Smooth muscle cell (in vitro differentiated cells): ENCODE measurements around the gene M1AP. TPM values are rescaled to one million over a fixed set of nuclear protein-coding genes. Genes with fewer than 3 reads are reported as not detected.

Experiments
- DNase-seq: peaks from one replicate; lab custom pipeline; 2025; ENCODE audit not compliant: unreplicated experiment; lab: John Stamatoyannopoulos, UW
- H2AFZ ChIP-seq: fragments of 200-600 bp; sonication (generic); 2 replicates; pipeline ENCODE4 v1.6.0; 2016; ENCODE audit warnings: antibody characterized with exemption, low read depth, mild to moderate bottlenecking
- H3F3A ChIP-seq: fragments of 200-600 bp; sonication (generic); 2 replicates; pipeline ENCODE4 v1.6.0; 2017; ENCODE audit warnings: antibody characterized with exemption, low read depth
- H3K27ac ChIP-seq: fragments of 200-600 bp; sonication (generic); 2 replicates; pipeline ENCODE4 v1.5.1; 2016; ENCODE audit warnings: low read depth, mild to moderate bottlenecking
- H3K27me3 ChIP-seq: fragments of 200-600 bp; sonication (generic); 2 replicates; pipeline ENCODE4 v1.6.1; 2016; ENCODE audit warnings: low read depth, mild to moderate bottlenecking
- H3K36me3 ChIP-seq: fragments of 200-600 bp; sonication (generic); 2 replicates; pipeline ENCODE4 v1.5.1; 2016; ENCODE audit warnings: low read depth
- H3K4me1 ChIP-seq: fragments of 200-600 bp; sonication (generic); 2 replicates; pipeline ENCODE4 v1.5.1; 2016; ENCODE audit warnings: low read depth
- H3K4me2 ChIP-seq: fragments of 200-600 bp; sonication (generic); 2 replicates; pipeline ENCODE4 v1.6.0; 2016; ENCODE audit warnings: mild to moderate bottlenecking
- H3K4me3 ChIP-seq: fragments of 200-600 bp; sonication (generic); 2 replicates; pipeline ENCODE4 v1.5.1; 2016; ENCODE audit warnings: mild to moderate bottlenecking
- H3K79me2 ChIP-seq: fragments of 200-600 bp; sonication (generic); 2 replicates; pipeline ENCODE4 v1.6.0; 2016; ENCODE audit warnings: low read depth, mild to moderate bottlenecking
- H3K9ac ChIP-seq: fragments of 200-600 bp; sonication (generic); 2 replicates; pipeline ENCODE4 v1.6.0; 2016; ENCODE audit warnings: low read depth
- H3K9me3 ChIP-seq: fragments of 200-600 bp; sonication (generic); replicated peaks from 2 replicates; pipeline ENCODE4 v1.5.1; 2016; ENCODE audit warnings: low read depth
- H4K20me1 ChIP-seq: fragments of 200-600 bp; sonication (generic); 2 replicates; pipeline ENCODE4 v1.6.0; 2016; ENCODE audit warnings: low read depth
- WGBS: methylation state at CpG from one replicate; pipeline ENCODE4 v1.1.7; 2016; ENCODE audit warnings: low lambda C conversion rate; 5-methylcytosine and 5-hydroxymethylcytosine counted together
- polyA plus RNA-seq: library from polyadenylated mRNA; unstranded; fragments of >200 nt; fragmentation: Nextera tagmentation; extraction: Ambion mirVana; gene quantifications from 2 replicates; pipeline ENCODE4 v1.2.1, GENCODE V29; 2016
- total RNA-seq: library from RNA; depleted of rRNA; stranded (reverse); fragments of >200 nt; gene quantifications from 2 replicates; pipeline ENCODE4 v1.2.3, GENCODE V29; 2014
- TF ChIP-seq, protein P1 (sequence below): fragments of 200-600 bp; sonication (generic); IDR thresholded peaks from 2 replicates; pipeline ENCODE4 v1.5.1; 2017; ENCODE audit warnings: borderline replicate concordance, mild to moderate bottlenecking, antibody characterized with exemption; ENCODE audit not compliant: insufficient read depth, poor library complexity, severe bottlenecking

Gene M1AP
- total and polyA plus RNA-seq, 2 experiments from 2014 or later: 1.0 to 1.2 TPM

DNA sequence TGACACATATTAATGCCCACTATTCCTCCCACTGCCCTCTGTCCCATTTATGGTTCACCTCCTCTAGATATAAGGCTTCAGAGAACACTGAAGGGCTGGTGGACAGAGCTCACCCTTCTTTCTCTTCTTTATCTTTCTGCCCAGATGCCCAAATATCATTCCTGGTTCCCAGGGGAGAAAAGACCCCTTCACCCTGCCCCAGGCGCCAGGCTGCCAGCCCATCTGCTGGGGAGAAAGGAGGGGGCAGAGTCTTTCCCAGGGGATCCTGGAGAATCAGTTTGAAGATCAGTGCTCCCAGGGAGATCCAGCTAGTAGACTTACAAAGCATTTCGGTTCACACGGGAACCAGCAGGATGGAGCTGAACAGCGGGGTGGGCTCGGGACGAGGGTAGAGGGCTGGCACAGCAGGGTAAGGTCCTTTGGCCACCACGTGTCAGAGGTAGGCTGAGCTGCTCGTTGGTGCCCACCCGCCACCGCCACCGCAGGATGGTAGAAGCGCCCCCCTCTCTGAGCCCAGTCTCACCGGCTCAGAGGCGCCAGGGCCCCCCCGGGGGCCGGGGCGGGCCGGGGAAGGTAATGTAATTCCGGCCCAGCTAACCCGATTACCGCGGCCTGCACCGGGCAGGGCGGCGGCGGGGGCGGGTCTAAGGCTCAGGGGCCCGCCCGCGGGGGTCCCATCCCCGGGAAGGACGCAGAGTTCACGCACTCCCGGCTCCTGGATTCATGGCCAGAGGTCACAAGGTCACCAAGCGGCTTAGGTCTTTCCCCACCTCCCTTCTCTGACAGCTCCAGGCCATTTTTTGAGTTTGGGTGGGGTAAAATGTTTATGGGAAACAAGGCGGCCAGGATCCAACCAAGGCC is 135.2 kb downstream of the M1AP start:
- no peaks in the 10 kb centered on the region for H4K20me1 ChIP-seq
- TF ChIP-seq, protein P1, sequence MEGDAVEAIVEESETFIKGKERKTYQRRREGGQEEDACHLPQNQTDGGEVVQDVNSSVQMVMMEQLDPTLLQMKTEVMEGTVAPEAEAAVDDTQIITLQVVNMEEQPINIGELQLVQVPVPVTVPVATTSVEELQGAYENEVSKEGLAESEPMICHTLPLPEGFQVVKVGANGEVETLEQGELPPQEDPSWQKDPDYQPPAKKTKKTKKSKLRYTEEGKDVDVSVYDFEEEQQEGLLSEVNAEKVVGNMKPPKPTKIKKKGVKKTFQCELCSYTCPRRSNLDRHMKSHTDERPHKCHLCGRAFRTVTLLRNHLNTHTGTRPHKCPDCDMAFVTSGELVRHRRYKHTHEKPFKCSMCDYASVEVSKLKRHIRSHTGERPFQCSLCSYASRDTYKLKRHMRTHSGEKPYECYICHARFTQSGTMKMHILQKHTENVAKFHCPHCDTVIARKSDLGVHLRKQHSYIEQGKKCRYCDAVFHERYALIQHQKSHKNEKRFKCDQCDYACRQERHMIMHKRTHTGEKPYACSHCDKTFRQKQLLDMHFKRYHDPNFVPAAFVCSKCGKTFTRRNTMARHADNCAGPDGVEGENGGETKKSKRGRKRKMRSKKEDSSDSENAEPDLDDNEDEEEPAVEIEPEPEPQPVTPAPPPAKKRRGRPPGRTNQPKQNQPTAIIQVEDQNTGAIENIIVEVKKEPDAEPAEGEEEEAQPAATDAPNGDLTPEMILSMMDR: no peak
- no peak overlapping the region for H3K27ac ChIP-seq
- 11% methylated on average over 20 of the region's 36 CpGs for WGBS
- DNase-seq: no peak
- peaks cover 5% of the 10 kb centered on the region for H3F3A ChIP-seq
- H3K27me3 ChIP-seq: peaks cover 84% of the 10 kb centered on the region
- no peaks in the 10 kb centered on the region for H3K79me2 ChIP-seq
- H3K36me3 ChIP-seq: no peaks in the 10 kb centered on the region
- no peak overlapping the region for H3K4me2 ChIP-seq
- H3K4me1 ChIP-seq: peaks cover 21% of the 10 kb centered on the region
- H3K4me3 ChIP-seq: no peak overlapping the region
- H3K9ac ChIP-seq: no peak overlapping the region
- no peaks in the 10 kb centered on the region for H3K9me3 ChIP-seq
- no peak overlapping the region for H2AFZ ChIP-seq

DNA sequence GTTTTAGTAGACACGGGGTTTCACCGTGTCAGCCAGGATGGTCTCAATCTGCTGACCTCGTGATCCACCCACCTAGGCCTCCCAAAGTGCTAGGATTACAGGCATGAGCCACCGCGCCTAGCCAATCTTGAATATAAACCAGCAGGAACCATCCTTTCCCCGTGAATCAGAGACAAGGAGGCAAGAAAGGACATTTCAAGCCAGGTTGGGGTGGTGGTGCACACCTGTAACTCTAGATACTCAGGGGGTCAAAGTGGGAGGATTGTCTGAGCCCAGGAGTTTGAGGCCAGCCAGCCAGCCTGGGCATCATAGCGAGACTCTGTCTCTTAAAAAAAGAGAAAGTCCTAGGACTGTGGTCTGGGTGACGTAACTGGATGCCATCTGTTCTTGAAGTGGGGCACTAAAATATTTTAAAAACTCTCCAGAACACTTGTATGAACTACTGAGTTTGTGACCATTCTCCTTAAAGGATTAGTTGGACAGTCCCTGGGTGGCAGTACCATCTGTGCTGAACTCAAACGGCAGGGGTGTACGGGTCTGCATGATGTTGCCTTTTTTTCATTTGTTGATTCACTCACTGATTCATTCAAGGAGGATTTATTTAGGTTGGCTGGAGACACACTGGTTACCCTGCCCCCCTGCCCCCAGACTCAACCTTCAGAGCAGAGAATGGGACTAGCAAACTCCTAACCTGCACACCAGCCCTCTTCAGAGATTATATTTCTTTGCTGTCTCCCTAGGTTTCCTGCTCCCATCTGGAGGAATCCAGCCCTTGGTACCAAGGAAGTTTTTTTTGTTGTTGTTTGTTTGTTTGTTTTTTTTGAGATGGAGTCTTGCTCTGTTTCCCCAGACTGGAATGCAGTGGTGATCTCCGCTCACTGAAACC is 136.8 kb downstream of the M1AP start:
- Histone ChIP-seq H3K79me2 (peaks cover 6% of the 10 kb centered on the region), H3K27me3 (peaks cover 68% of the 10 kb centered on the region), H3F3A (peaks cover 5% of the 10 kb centered on the region), H3K27ac (no peak overlapping the region), H3K9ac (no peak overlapping the region), H3K4me3 (no peak overlapping the region), H3K36me3 (no peaks in the 10 kb centered on the region), H4K20me1 (no peaks in the 10 kb centered on the region), H3K4me1 (peaks cover 26% of the 10 kb centered on the region), H2AFZ (no peak overlapping the region), H3K4me2 (no peak overlapping the region), H3K9me3 (no peaks in the 10 kb centered on the region)
- no peak for DNase-seq
- TF ChIP-seq, protein P1: no peak
- 70% methylated on average over 11 of the region's 11 CpGs for WGBS

DNA sequence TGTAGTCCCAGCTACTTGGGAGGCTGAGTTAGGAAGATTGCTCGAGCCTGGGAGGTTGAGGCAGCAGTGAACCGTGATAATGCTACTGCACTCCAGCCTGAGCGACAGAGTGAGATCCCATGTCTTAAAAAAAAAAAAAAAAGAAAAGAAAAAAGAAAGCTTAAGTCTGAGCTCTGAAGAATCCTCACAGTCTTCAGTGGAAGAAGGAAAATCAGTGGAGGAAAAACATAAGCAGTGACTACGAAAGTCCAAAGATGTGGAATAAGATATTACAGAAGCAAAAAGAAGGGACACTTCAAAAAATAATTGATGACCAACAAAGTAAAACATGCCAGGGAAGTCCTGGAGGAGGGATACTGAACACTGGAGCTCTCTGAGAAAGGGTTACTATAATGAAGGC is 137.9 kb downstream of the M1AP start:
- Histone ChIP-seq H4K20me1 (peaks cover 4% of the 10 kb centered on the region), H3K4me1 (peaks cover 31% of the 10 kb centered on the region), H3K27me3 (peaks cover 57% of the 10 kb centered on the region), H3K9ac (no peak overlapping the region), H3K4me2 (no peak overlapping the region), H3K79me2 (peaks cover 16% of the 10 kb centered on the region), H3K4me3 (no peak overlapping the region), H3K9me3 (no peaks in the 10 kb centered on the region), H2AFZ (no peak overlapping the region), H3F3A (peaks cover 5% of the 10 kb centered on the region), H3K27ac (no peak overlapping the region), H3K36me3 (no peaks in the 10 kb centered on the region)
- no peak for DNase-seq
- WGBS: 95% methylated on average over 4 of the region's 4 CpGs
- TF ChIP-seq, protein P1: no peak
